HG02623 (cell line): ENCODE data around the gene INSC.

Experiments
- ATAC-seq: cut with Tn5 transposase; IDR thresholded peaks from one replicate; pipeline ENCODE4 v1.9.1; 2021; ENCODE audit warnings: moderate library complexity; ENCODE audit not compliant: unreplicated experiment

Gene INSC

GRCh38 chr11:15213471-15214231, 98.9 kb downstream of the INSC start:
- ATAC-seq = no peak

DNA sequence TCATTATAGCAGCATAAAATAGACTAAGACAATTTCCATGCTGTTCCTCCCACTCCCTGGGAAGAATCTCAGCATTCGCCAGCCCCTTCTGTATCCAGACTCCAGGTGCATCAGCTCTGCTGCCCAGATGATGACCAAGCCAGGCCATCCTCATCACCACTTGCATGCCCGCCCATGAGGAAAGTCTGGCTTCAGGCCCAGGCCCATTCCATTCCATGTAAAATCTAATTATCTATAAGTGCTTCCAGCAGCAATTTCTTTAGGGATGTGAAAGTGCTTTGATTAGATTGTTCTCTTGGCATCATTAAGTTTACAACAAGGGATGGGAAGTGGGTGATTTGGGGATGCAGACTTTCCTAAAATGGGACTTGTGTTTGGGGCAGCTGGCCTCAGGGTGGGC, 100.3 kb downstream of the INSC start:
- no peak for ATAC-seq

GRCh38 chr11:15216678-15217077, 102.0 kb downstream of the INSC start:
- ATAC-seq = peak; percentile 68

- ATAC-seq = no peak
These were observed 102.7 kb downstream of the INSC start for GRCh38 chr11:15217416-15217815.

GRCh38 chr11:15222777-15223176, 108.1 kb downstream of the INSC start:
- ATAC-seq = no peak

DNA sequence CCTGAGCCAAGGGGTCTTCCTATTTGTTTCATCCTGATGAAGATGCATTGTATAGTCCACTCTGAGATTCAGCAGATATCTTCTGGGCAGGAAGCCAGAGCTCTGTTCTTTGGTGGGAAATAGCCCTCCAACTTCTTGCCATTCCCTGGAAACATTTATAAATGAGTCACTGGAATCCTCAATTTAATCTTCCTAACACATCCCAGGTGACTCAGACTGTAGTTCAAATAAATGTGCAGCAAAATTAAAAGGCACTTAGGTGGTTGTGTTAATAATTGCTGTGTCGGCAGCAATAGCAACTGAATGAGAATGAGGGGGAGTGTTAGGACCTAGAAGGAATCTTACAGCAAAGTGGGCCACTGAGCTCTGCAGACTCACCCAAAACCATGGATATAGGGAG, 108.6 kb downstream of the INSC start:
- no peak for ATAC-seq

DNA sequence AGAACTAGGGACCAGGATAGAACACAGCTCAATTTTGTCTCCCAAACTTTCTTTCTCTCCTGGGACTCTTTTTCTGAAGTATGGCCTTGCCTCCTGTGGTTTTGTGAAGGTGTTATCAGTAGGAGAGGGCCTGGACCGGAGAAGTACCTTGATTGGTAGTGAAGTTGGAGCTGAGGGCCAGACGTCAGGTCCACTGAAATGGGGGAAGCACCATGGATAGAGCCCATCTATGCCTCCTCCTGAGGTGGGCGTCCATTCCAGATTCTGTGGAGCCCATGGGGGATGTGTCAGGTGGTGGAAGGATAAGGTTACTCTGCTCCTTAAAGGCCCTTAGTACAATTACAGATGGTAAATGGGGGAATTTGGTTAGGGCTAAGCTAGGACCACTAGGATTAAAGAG, 109.7 kb downstream of the INSC start:
- no peak for ATAC-seq

DNA sequence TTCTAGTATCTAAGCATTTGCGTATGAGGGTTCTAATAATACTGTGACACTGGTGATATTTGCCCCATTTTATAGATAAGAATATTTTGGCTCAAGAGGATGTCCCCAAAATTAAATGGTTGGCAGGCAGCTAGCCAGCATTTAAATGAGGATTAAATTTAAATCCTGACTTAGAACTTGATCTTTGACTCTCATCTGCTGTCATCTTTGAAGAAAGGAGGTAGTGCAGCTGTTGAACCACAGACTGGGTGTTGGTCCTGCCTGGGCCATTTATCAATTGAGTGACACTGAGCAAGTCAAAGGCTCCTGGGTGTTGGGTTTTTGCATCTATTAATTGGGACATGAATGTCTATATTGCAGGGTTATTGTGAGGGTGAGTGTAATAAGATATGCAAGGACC, 112.3 kb downstream of the INSC start:
- ATAC-seq = no peak

- no peak for ATAC-seq
These were observed 113.7 kb downstream of the INSC start for GRCh38 chr11:15228331-15228849.

DNA sequence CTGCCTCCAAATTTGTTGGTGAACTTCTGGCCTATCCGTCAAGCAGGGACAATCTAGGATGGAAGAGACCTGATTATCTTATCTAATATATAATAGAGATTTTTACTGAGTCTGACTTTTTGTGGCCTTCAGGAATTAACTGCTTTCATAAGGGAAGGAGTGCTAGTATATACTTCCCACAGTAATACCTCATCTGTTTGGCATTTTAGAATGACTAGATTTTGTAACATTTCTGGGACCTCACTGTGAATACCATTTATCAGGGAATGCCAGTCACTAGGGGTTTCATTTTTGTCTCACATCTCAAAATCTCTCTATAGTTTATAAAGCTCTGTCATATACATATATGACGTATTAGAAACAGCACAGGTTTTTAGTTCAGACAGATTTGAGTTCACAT, 114.3 kb downstream of the INSC start:
- no peak for ATAC-seq

DNA sequence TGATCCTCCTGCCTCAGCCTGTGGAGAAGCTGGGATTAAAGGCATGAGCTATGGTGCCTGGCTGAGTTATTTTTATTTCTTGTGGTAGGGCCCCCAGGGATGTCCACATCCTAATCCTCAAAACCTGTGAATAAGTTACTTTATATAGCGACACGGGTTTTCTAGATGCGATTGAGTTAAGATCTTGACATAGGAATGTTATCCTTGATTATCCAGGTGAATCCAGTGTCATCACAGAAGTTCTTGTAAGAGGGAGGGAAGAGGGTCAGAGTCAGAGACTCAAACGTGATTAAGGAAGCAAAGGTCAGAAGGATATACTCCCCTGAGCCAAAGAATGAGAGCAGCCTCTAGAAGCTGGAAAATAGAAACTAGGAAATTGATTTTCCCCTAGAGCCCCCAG, 117.8 kb downstream of the INSC start:
- ATAC-seq = no peak

DNA sequence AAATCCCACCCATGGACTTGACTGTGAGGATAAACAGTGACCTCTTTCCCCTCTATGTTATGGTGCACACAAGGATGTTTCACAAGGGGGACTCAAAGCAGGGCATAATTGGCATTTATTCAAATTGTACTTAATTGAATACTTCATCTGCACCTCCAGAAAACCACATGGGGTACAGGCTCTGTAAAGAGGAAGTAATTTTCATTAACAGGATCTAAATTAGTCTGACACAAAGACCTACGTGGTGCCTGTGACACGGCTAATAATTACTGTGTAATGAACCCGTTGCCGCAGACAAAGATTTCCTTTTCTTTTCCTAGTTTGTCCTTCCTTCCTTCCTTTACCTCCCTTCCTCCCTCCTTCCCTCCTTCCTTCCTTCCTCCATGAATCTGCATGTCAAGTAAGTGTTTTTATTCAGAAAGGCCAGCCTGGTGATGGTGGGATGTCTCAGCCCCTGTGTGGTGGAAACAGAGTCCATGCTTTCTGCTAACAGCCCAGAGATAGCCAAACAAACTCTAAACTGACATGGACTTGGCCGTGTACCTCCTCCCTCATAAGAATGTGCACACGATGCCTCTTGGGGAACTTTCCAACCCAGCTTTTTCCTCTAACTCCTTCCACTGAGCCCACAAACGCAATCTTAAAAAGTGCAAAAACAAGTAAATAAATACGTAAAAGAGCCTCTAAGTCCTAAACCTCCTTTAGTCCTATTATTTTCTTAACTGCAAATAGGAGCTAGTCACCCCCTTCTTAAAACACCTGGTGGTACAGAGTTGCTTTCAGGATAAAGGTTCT, 118.8 kb downstream of the INSC start:
- no peak for ATAC-seq

- ATAC-seq = no peak
These were observed 120.1 kb downstream of the INSC start for GRCh38 chr11:15234796-15235195.

GRCh38 chr11:15236559-15236958, 121.8 kb downstream of the INSC start:
- no peak for ATAC-seq

DNA sequence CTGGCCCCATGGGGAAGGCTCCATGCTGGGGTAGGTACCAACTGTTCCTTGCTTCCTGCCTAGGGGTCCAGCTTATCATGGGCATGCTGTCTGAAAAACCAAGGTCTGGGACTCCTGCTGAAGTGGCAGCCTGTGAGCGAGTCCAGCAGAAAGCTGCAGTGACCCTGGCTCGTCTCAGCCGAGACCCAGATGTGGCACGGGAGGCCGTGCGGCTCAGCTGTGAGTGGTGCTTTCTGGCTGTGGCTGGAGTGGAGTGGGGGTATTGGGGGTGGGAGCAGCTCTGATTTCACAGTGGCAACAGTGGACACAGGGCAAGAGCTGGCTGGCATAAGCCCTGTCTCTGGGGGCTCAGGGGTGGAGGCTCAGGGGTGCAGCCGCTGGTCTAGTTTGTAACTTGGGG, 124.1 kb downstream of the INSC start:
- no peak for ATAC-seq

- ATAC-seq = no peak
These were observed 134.0 kb downstream of the INSC start for GRCh38 chr11:15248749-15249148.

DNA sequence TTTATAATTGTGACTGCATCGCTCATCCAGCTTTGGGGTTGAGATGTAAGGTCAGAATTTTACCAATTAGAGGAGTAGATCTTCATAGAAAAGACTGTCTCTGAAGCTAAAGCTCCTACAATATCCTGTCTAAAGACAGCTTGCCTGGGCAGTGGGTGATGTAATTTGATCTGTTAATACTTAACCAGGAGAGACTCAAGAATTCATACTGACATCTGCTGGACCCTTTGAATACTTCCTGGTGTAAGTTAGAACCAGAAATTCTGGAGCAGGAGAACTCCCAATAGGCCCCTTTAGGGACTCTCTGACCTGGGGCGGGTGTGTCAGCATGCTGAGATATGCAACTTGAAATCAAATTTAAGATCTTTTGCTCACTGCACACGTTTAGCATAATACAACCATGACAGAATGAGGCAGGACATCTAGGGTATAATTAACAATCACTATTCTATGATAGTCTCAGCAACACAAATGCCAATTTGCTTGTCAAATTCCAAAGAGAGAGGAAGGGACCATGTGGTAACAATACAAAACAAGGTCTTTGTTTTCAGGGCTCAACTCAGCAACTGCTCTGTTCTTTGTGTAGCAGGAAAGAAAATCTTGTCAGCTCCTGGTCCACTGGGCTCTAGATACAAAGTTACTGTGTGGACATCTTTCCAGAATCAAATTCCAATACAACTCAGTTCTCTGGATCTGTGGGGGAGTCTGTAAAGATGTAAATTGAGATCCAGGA, 143.9 kb downstream of the INSC start:
- ATAC-seq = no peak

GRCh38 chr11:15266999-15267398, 152.3 kb downstream of the INSC start:
- ATAC-seq = no peak

GRCh38 chr11:15268598-15268997, 153.9 kb downstream of the INSC start:
- no peak for ATAC-seq

- ATAC-seq = no peak
These were observed 160.4 kb downstream of the INSC start for GRCh38 chr11:15275141-15275540.

DNA sequence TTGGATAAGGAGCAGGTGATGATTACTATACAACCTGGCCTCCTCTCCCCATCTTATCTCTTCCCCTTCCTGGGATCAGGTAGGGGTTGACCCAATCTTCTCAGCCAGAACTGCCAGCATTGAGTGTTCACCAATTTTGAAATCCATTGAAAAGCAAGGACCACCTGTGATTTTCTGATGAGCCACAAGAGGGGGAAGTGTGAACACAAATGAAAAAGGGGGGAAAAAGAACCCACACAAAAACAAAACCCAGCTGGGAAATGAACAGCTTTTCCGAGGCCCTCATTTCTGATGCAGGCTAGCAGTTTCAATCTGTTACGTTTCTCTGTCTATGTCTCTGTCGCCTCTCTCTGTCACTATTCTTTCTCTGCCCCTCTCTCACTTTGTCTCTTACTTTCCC, 161.9 kb downstream of the INSC start:
- ATAC-seq = no peak

DNA sequence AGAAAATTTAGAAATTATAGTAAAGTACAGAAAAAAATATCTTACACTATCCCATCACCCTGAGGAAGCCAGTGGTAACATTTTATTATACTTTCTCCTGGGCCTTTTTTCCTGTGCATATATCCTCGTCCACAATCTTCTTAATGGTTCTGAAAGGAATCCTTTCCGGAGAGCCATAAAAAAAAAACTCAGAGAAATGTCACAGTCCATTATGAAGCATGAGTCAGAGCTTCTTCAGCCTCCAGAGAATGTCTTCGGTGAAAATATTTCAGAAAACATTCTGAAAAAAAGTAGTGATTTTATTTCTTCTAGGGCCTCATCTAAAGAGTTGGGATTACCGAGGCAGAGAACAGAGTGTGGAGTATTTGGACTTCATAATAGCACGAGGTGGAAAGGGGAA, 163.4 kb downstream of the INSC start:
- no peak for ATAC-seq
